Small intestine (tissue), 7 donors: ENCODE results near the gene CEP164. TPM values are rescaled to one million over a fixed set of nuclear protein-coding genes. Genes with fewer than 3 reads are reported as not detected.
"Not testable (repeated sequence)": the region's sequence is repeated elsewhere in the genome, so short reads cannot be mapped to it uniquely, and the experiment has no call there.

Source experiments
- DNase-seq, 2 donors: peaks; one replicate each; pipeline versions ENCODE4 v3.0.0 to v3.0.0-alpha.2; 2013
- FAIRE-seq: peaks from 2 replicates; lab custom pipeline; 2012; peaks lifted over from hg19 to GRCh38; lab: Jason Lieb, UNC
- H3K27ac ChIP-seq, 3 donors: one replicate each; pipeline ENCODE4 v1.5.1; 2013; ENCODE audit warnings: low read length in 2 of 3, mild to moderate bottlenecking in 2 of 3, control low read depth in 1 of 3, inconsistent platforms in 1 of 3, low read depth in 1 of 3, moderate library complexity in 1 of 3
- H3K27me3 ChIP-seq, 3 donors: one replicate each; pipeline ENCODE4 v1.6.1; 2013; ENCODE audit warnings: low read length in 3 of 3, inconsistent platforms in 1 of 3; ENCODE audit not compliant: control insufficient read depth in 3 of 3, insufficient read depth in 3 of 3
- H3K36me3 ChIP-seq, 3 donors: one replicate each; pipeline ENCODE4 v1.6.1; 2013; ENCODE audit warnings: low read length in 3 of 3, inconsistent platforms in 1 of 3, low read depth in 1 of 3, mild to moderate bottlenecking in 1 of 3, moderate library complexity in 1 of 3; ENCODE audit not compliant: control insufficient read depth in 3 of 3, insufficient read depth in 2 of 3
- H3K4me1 ChIP-seq, 3 donors: one replicate each; pipeline ENCODE4 v1.6.1; 2013; ENCODE audit warnings: low read length in 2 of 3, inconsistent platforms in 1 of 3, low read depth in 1 of 3, mild to moderate bottlenecking in 1 of 3, moderate library complexity in 1 of 3; ENCODE audit not compliant: control insufficient read depth in 3 of 3, insufficient read depth in 2 of 3
- H3K4me3 ChIP-seq, 3 donors: one replicate each; pipeline ENCODE4 v1.5.1; 2013; ENCODE audit warnings: low read length in 3 of 3, control low read depth in 1 of 3, inconsistent platforms in 1 of 3, low read depth in 1 of 3, mild to moderate bottlenecking in 1 of 3, moderate library complexity in 1 of 3
- H3K9me3 ChIP-seq, 2 donors: one replicate each; pipeline ENCODE4 v1.6.1; 2013; ENCODE audit warnings: low read depth in 1 of 2, low read length in 1 of 2; ENCODE audit not compliant: control insufficient read depth in 2 of 2, insufficient read depth in 1 of 2
- WGBS, 3 donors: extraction: QIAGEN DNeasy Blood & Tissue Kit; methylation state at CpG; one replicate each; pipeline ENCODE4 v1.1.7; 2013; 5-methylcytosine and 5-hydroxymethylcytosine counted together
- polyA plus RNA-seq, 4 donors: library from polyadenylated mRNA; stranded (reverse) in 3 of 4; unstranded in 1 of 4; fragments of 200-250 nt in 3 of 4; fragments of 120-200 nt in 1 of 4; gene quantifications; one replicate each; pipeline versions ENCODE4 v1.2.1 to v1.2.3, GENCODE V29; 2013
- donor health status: healthy with polysubstance abuse.
- donor health status: control.
- donor health status: control.
- donor health status: Bipolar disorder and iron deficiency.
- donor health status: healthy.

CEP164 gene
- polyA plus RNA-seq, 4 donors: 2.9 to 23.9 (median 8.8) TPM

- FAIRE-seq (no peak), DNase-seq (no peak)
- peaks cover 0 to 13% of the 10 kb centered on the region in 2 donors for H3K9me3 ChIP-seq
- peaks cover 0 to 3% (median 0%) of the 10 kb centered on the region in 3 donors for H3K36me3 ChIP-seq
- H3K27me3 ChIP-seq: no peaks in the 10 kb centered on the region
- no peak overlapping the region for H3K27ac ChIP-seq
- 89 to 95% (median 95%) methylated on average over 6 of the region's 6 CpGs for WGBS, 3 donors
- no peaks in the 10 kb centered on the region for H3K4me1 ChIP-seq
- no peak overlapping the region for H3K4me3 ChIP-seq
Observed at GRCh38 chr11:117453886-117454563, 126.4 kb downstream of the CEP164 start.

- WGBS, 3 donors: 72 to 90% (median 88%) methylated on average over 1 of the region's 1 CpG
- Histone ChIP-seq H3K36me3 (peaks cover 0 to 3% (median 0%) of the 10 kb centered on the region in 3 donors), H3K4me1 (no peaks in the 10 kb centered on the region), H3K4me3 (no peak overlapping the region), H3K27ac (no peak overlapping the region), H3K27me3 (no peaks in the 10 kb centered on the region), H3K9me3 (peaks cover 0 to 13% of the 10 kb centered on the region in 2 donors)
- DNase-seq (no peak), FAIRE-seq (no peak)
Observed at GRCh38 chr11:117454564-117454917, 126.9 kb downstream of the CEP164 start.

- Histone ChIP-seq H3K4me3 (no peak overlapping the region), H3K4me1 (no peaks in the 10 kb centered on the region), H3K9me3 (peaks cover 0 to 13% of the 10 kb centered on the region in 2 donors), H3K27ac (no peak overlapping the region), H3K27me3 (no peaks in the 10 kb centered on the region), H3K36me3 (no peaks in the 10 kb centered on the region)
- FAIRE-seq (no peak), DNase-seq (no peak)
- WGBS, 3 donors: 79 to 85% (median 82%) methylated on average over 7 of the region's 7 CpGs
Observed at GRCh38 chr11:117456027-117456720, 128.5 kb downstream of the CEP164 start.

GRCh38 chr11:117456721-117457029 lies 129.0 kb downstream of the CEP164 start:
- peaks cover 0 to 13% of the 10 kb centered on the region in 2 donors for H3K9me3 ChIP-seq
- not testable (repeated sequence) for H3K27ac ChIP-seq, H3K4me3 ChIP-seq, DNase-seq, H3K4me1 ChIP-seq, H3K36me3 ChIP-seq, H3K27me3 ChIP-seq, FAIRE-seq
- 81 to 91% (median 86%) methylated on average over 8 of the region's 8 CpGs for WGBS, 3 donors

GRCh38 chr11:117457031-117457785 lies 129.6 kb downstream of the CEP164 start:
- Histone ChIP-seq H3K36me3 (no peaks in the 10 kb centered on the region), H3K4me3 (no peak overlapping the region), H3K27me3 (no peaks in the 10 kb centered on the region), H3K9me3 (peaks cover 0 to 13% of the 10 kb centered on the region in 2 donors), H3K4me1 (no peaks in the 10 kb centered on the region), H3K27ac (no peak overlapping the region)
- 64 to 79% (median 72%) methylated on average over 15 of the region's 15 CpGs for WGBS, 3 donors
- no peak for DNase-seq
- no peak for FAIRE-seq

GRCh38 chr11:117457835-117458234 lies 130.2 kb downstream of the CEP164 start:
- H3K36me3 ChIP-seq: no peaks in the 10 kb centered on the region
- no peak overlapping the region for H3K27ac ChIP-seq
- DNase-seq (no peak), FAIRE-seq (no peak)
- H3K4me3 ChIP-seq: no peak overlapping the region
- no peaks in the 10 kb centered on the region for H3K4me1 ChIP-seq
- WGBS, 3 donors: 54 to 80% (median 70%) methylated on average over 7 to 9 of the region's 9 CpGs
- H3K9me3 ChIP-seq: peaks cover 0 to 13% of the 10 kb centered on the region in 2 donors
- H3K27me3 ChIP-seq: no peaks in the 10 kb centered on the region

- H3K4me3 ChIP-seq: no peak overlapping the region
- H3K4me1 ChIP-seq: no peaks in the 10 kb centered on the region
- DNase-seq: peak in 1 of 2 donors; percentile 19
- 79 to 88% (median 84%) methylated on average over 22 of the region's 22 CpGs for WGBS, 3 donors
- no peaks in the 10 kb centered on the region for H3K36me3 ChIP-seq
- no peaks in the 10 kb centered on the region for H3K27me3 ChIP-seq
- no peak overlapping the region for H3K27ac ChIP-seq
- H3K9me3 ChIP-seq: peaks cover 0 to 13% of the 10 kb centered on the region in 2 donors
- FAIRE-seq: no peak
Observed at GRCh38 chr11:117458275-117459122, 130.8 kb downstream of the CEP164 start.
